Measurements from ENCODE around the gene DHFR2. TPM values are rescaled to one million over a fixed set of nuclear protein-coding genes. Genes with fewer than 3 reads are reported as not detected.

DHFR2 gene
- total RNA-seq, 1 experiment from 2014 or later: 3.4 TPM

DNA sequence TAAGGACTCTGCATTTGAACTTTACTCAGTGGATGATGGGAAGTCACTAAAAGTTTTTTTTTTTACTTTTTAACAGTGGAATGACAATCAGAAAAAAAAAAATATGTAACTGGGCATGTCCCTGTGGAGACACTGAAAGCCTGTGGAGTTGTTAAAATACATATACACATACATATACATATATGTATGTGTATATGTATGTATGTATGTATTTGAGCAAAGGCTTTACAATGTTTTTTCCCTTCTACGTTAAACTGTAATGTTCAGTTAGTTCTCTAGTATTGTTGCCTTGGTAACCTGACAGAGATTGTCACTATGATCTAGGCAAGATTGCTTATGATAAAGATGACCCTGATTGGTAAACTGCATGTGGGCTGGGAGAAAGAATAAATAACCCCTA, 30.4 kb upstream of the DHFR2 start:
- CTCF ChIA-PET: no interaction called here
- no peaks in the 10 kb centered on the region for H3K9me3 Mint-ChIP-seq (ENCODE audit: unreplicated experiment)
- no peaks in the 10 kb centered on the region for H3K27me3 Mint-ChIP-seq (ENCODE audit: insufficient read depth, unreplicated experiment)
- H3K27ac Mint-ChIP-seq (ENCODE audit: low read depth, unreplicated experiment): no peak overlapping the region
- intact Hi-C loops (cut with micrococcal nuclease): no loop called here
- TF ChIP-seq, protein P1, sequence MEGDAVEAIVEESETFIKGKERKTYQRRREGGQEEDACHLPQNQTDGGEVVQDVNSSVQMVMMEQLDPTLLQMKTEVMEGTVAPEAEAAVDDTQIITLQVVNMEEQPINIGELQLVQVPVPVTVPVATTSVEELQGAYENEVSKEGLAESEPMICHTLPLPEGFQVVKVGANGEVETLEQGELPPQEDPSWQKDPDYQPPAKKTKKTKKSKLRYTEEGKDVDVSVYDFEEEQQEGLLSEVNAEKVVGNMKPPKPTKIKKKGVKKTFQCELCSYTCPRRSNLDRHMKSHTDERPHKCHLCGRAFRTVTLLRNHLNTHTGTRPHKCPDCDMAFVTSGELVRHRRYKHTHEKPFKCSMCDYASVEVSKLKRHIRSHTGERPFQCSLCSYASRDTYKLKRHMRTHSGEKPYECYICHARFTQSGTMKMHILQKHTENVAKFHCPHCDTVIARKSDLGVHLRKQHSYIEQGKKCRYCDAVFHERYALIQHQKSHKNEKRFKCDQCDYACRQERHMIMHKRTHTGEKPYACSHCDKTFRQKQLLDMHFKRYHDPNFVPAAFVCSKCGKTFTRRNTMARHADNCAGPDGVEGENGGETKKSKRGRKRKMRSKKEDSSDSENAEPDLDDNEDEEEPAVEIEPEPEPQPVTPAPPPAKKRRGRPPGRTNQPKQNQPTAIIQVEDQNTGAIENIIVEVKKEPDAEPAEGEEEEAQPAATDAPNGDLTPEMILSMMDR (IDR thresholded peaks at IDR 0.05; ENCODE audit: unreplicated experiment): no peak
- no peak overlapping the region for H3K4me3 Mint-ChIP-seq (ENCODE audit: unreplicated experiment)
- BruUV-seq (replicated peaks): no TSS peak
- peaks cover 42% of the 10 kb centered on the region for H3K36me3 Mint-ChIP-seq (ENCODE audit: insufficient read depth, unreplicated experiment)
- no peaks in the 10 kb centered on the region for H3K4me1 Mint-ChIP-seq (ENCODE audit: insufficient read depth, unreplicated experiment)
- no peak for DNase-seq (ENCODE audit: unreplicated experiment)
- POLR2A ChIA-PET: no interaction called here

DNA sequence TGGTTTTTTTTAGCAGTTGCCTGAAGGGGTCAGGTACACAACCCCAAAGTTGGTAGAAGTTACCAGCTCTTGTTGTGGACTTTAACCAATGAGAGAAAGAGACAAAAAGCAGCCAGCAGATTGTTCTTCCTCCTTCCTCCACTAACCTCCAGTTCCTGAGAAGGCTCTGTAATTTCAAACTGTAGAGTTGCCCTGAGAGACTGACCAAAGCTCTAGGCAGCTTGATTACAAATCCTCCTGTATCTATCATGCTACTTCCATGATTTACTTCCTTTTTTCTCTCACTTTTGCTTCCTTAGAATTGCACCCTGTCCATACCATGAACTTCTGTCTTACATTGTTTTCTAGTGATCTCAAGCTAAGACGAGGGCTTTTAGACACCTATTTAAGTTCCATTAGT, 29.4 kb upstream of the DHFR2 start:
- Mint-ChIP-seq H3K27me3 (ENCODE audit: insufficient read depth, unreplicated experiment) (no peaks in the 10 kb centered on the region), H3K27ac (ENCODE audit: low read depth, unreplicated experiment) (no peak overlapping the region), H3K36me3 (ENCODE audit: insufficient read depth, unreplicated experiment) (peaks cover 41% of the 10 kb centered on the region), H3K4me1 (ENCODE audit: insufficient read depth, unreplicated experiment) (no peaks in the 10 kb centered on the region), H3K9me3 (ENCODE audit: unreplicated experiment) (no peaks in the 10 kb centered on the region), H3K4me3 (ENCODE audit: unreplicated experiment) (no peak overlapping the region)
- BruUV-seq (replicated peaks): no TSS peak
- no peak for DNase-seq (ENCODE audit: unreplicated experiment)
- ChIA-PET POLR2A (no interaction called here), CTCF (interaction anchor here (0.9 kb wide), 1 partner anchor 21 kb away, joined by 3 read pairs; no protein-coding TSS in a partner anchor)
- TF ChIP-seq, protein P1 (IDR thresholded peaks at IDR 0.05; ENCODE audit: unreplicated experiment): no peak
- intact Hi-C loops (cut with micrococcal nuclease): no loop called here

DNA sequence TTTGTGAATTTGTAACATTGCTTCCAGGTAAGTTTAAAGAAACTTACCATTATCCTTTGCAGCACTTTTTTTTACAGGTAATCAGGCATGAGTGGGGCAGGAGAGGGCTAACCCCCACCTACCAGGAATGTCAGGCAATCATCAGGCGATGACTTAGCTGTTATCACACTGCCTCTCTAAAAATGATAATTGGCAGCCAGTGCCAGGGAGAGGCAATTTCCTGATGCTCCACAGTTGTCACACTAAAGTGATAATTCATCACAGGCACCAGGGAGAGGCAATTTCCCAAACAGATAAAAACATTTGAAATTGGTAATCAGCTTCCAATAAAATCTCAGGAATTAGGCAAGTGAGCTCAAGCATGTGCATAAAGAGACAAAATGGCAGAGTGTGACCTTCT, 26.4 kb upstream of the DHFR2 start:
- intact Hi-C loops (cut with micrococcal nuclease): no loop called here
- H3K9me3 Mint-ChIP-seq (ENCODE audit: unreplicated experiment): no peaks in the 10 kb centered on the region
- H3K27me3 Mint-ChIP-seq (ENCODE audit: insufficient read depth, unreplicated experiment): no peaks in the 10 kb centered on the region
- CTCF ChIA-PET: interaction anchor here (0.9 kb wide), 1 partner anchor 9 kb away, joined by 3 read pairs; no protein-coding TSS in a partner anchor
- BruUV-seq (replicated peaks): no TSS peak
- no peak overlapping the region for H3K27ac Mint-ChIP-seq (ENCODE audit: low read depth, unreplicated experiment)
- TF ChIP-seq, protein P1 (IDR thresholded peaks at IDR 0.05; ENCODE audit: unreplicated experiment): no peak
- DNase-seq (ENCODE audit: unreplicated experiment): no peak
- peaks cover 34% of the 10 kb centered on the region for H3K36me3 Mint-ChIP-seq (ENCODE audit: insufficient read depth, unreplicated experiment)
- no peak overlapping the region for H3K4me3 Mint-ChIP-seq (ENCODE audit: unreplicated experiment)
- H3K4me1 Mint-ChIP-seq (ENCODE audit: insufficient read depth, unreplicated experiment): no peaks in the 10 kb centered on the region
- POLR2A ChIA-PET: interaction anchor here (1.1 kb wide), 1 partner anchor 11 kb away, joined by 3 read pairs; no protein-coding TSS in a partner anchor

DNA sequence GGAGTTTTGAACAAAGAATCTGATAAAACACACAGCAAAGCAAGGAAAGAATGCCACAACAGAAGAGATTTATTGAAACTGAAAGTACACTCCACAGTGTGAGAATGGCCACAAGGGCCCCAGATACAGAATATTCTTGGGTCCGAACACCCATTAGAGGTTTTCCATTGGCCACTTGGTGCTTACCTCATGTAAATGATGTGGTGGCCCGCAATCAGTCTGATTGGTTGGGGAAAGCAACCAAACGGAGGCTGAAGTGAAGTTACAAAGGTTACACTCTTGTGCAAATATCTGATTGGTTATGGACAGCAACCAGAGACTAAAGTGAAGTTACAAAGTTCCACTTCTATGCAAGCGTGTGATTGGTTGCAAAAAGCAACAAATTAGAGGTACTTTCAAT, 20.5 kb upstream of the DHFR2 start:
- ChIA-PET CTCF (no interaction called here), POLR2A (no interaction called here)
- BruUV-seq (replicated peaks): no TSS peak
- Mint-ChIP-seq H3K9me3 (ENCODE audit: unreplicated experiment) (no peaks in the 10 kb centered on the region), H3K4me3 (ENCODE audit: unreplicated experiment) (no peak overlapping the region), H3K27ac (ENCODE audit: low read depth, unreplicated experiment) (no peak overlapping the region), H3K4me1 (ENCODE audit: insufficient read depth, unreplicated experiment) (no peaks in the 10 kb centered on the region), H3K27me3 (ENCODE audit: insufficient read depth, unreplicated experiment) (no peaks in the 10 kb centered on the region), H3K36me3 (ENCODE audit: insufficient read depth, unreplicated experiment) (peaks cover 23% of the 10 kb centered on the region)
- TF ChIP-seq, protein P1 (IDR thresholded peaks at IDR 0.05; ENCODE audit: unreplicated experiment): no peak
- no peak for DNase-seq (ENCODE audit: unreplicated experiment)
- intact Hi-C loops (cut with micrococcal nuclease): no loop called here

Measured in MCF 10A (cell line).